Measurements from ENCODE around the gene DEPDC7. TPM values are rescaled to one million over a fixed set of nuclear protein-coding genes. Genes with fewer than 3 reads are reported as not detected.

The DEPDC7 gene
- total RNA-seq, 4 donors from 2014 or later, result 3.3 to 76.2 (median 36.9) TPM

DNA sequence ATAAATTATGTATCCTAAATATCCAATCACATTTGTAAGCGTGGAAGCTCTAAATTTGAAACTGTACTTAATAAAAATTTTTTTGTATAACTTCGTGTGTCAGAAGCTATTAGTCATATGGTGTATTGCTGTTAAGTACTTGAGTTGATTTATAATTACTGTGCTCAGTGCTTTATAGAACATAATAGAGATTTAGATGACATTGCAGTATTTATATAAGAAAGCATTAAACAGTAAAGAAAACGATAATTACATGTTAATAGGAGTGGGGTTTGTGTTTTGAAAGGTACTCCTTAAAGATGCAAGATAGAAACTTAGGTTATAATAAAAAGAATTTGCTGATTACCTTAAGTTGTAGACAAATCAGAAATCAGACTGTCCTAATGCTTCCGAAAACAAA, 17.8 kb downstream of the DEPDC7 start:
- Histone ChIP-seq H3K4me3 (no peak overlapping the region), H3K27ac (no peak overlapping the region), H3K9me3 (no peaks in the 10 kb centered on the region), H3K4me1 (no peaks in the 10 kb centered on the region), H3K27me3 (no peaks in the 10 kb centered on the region), H3K36me3 (peaks cover 0 to 4% (median 0%) of the 10 kb centered on the region in 3 donors)
- TF ChIP-seq POLR2A (IDR thresholded peaks at IDR 0.05), result no peak
- TF ChIP-seq, protein P1, sequence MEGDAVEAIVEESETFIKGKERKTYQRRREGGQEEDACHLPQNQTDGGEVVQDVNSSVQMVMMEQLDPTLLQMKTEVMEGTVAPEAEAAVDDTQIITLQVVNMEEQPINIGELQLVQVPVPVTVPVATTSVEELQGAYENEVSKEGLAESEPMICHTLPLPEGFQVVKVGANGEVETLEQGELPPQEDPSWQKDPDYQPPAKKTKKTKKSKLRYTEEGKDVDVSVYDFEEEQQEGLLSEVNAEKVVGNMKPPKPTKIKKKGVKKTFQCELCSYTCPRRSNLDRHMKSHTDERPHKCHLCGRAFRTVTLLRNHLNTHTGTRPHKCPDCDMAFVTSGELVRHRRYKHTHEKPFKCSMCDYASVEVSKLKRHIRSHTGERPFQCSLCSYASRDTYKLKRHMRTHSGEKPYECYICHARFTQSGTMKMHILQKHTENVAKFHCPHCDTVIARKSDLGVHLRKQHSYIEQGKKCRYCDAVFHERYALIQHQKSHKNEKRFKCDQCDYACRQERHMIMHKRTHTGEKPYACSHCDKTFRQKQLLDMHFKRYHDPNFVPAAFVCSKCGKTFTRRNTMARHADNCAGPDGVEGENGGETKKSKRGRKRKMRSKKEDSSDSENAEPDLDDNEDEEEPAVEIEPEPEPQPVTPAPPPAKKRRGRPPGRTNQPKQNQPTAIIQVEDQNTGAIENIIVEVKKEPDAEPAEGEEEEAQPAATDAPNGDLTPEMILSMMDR (IDR thresholded peaks at IDR 0.05), result no peak
- no peak for DNase-seq

DNA sequence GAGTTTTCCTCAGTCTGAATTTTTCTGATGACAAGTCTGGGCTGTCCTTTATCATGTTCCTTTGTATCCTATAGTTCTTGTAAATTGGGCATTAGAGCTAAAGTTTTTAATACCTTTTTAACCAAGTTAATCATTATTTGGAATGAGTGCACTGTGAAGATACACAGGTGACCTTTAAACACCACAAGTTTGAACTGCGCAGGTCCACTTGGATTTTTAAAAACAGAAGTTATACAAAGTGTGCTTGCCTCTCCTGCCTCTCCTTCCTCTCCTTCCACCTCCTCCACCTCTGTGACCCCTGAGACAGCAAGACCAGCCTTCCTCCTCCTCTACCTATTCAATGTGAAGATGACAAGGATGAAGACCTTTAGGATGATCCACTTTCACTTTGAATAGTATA, 19.3 kb downstream of the DEPDC7 start:
- DNase-seq, result no peak
- peak overlapping the region in 1 of 4 donors; percentile 19 for H3K4me3 ChIP-seq
- peaks cover 0 to 4% (median 0%) of the 10 kb centered on the region in 3 donors for H3K36me3 ChIP-seq
- no peaks in the 10 kb centered on the region for H3K27me3 ChIP-seq
- TF ChIP-seq POLR2A (IDR thresholded peaks at IDR 0.05), result no peak
- TF ChIP-seq, protein P1 (IDR thresholded peaks at IDR 0.05), result no peak
- no peaks in the 10 kb centered on the region for H3K9me3 ChIP-seq
- H3K27ac ChIP-seq, result peak overlapping the region in 2 of 4 donors; percentile 19 to 40
- no peaks in the 10 kb centered on the region for H3K4me1 ChIP-seq

DNA sequence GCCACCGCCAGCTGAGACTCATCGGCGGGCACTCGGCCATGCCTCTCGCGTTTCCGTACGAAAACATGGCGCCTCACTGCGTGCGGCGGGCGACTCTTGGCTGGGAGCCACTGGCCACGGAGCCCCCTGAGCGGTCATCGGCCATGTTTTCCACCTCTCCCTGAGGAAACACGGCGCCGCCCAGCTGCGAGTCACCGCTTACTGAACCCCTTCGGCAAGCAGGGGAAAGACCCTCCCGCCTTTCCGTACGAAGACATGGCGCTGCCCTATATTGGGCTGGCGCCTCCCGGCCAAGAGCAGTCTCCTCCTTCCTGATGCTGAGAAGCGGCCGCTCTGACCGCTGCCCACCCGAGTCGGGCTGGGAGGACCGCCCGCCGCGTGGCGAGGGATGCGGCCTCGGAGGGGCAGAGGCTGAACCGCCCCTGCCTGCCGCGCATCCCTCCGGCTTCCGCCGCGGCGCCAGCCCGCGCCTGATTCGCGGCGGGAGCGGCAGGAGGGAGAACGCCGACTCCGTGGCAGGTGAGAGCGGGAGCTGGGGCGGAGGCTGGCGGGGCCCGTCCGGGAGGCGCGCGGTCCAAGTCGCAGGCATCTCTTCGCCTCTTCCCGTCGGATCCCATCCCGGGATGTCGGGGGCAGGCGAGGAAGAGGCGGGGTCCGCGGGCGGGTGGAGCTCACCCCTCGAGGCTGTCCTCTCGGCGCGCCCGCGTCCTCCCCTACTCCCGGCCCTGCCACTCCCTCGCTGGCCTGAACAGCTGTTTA, 23.8 kb downstream of the DEPDC7 start, which contains the start of gene TCP11L1:
TCP11L1 (plus strand) TSS at position 299 of the 759 bp plus-strand sequence. CDS start 4,202 bp downstream, outside the sequence.
- no peaks in the 10 kb centered on the region for H3K27me3 ChIP-seq
- peak within 1 kb of the TSS; percentile 89 to 99 (median 92) for H3K4me3 ChIP-seq
- peak within 1 kb of the TSS; percentile 94 to 98 (median 96) for H3K27ac ChIP-seq
- TF ChIP-seq, protein P1 (IDR thresholded peaks at IDR 0.05), result peak in 1 of 6 experiments; percentile 2
- TF ChIP-seq POLR2A (IDR thresholded peaks at IDR 0.05), result peak; percentile 42 to 65
- DNase-seq, result peak; percentile 81 to 94 (median 90)
- H3K9me3 ChIP-seq, result no peaks in the 10 kb centered on the region
- peaks cover 0 to 13% (median 4%) of the 10 kb centered on the region in 4 donors for H3K4me1 ChIP-seq
- H3K36me3 ChIP-seq, result peaks cover 0 to 7% (median 0%) of the 10 kb centered on the region in 3 donors

DNA sequence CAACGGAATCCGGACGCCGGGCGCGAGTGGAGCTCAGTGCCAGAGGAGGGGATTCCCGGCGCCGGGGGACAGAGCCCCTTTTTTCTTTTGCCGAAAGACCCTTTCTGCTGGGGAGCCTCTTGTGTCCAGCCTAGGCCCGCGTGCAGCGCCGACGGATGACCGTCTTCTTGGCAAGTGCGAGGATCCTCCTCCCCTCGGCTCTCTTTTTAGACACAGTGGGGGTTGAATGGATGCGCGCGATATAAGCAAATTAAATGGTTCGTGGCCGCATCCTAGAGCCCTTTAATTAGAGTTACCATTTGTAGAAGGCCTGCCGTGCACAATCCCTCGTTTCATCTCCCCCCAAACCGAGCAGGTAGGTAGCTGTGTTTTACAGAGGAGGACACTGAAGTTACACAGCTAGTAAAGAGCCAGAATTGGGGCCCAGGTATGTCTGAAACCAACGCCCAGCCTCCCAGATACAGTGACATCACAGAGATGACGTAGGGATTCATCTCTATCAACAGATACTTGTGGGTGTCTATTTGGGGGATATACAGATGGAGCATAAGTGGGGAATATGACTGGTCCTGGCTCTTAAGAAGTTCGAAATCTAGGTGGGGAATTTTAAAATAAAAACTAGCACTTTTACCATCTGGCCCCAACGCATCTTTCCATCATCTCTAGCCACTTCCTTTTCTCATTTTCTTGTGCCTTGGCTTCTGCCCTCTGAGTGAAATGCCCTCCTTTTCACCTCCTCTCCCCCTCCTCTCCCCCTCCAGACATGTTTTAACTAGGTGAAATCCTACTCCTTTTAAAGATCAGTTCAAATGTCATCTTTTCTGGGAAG, 24.6 kb downstream of the DEPDC7 start:
- Histone ChIP-seq H3K9me3 (no peaks in the 10 kb centered on the region), H3K4me1 (peaks cover 0 to 13% (median 4%) of the 10 kb centered on the region in 4 donors), H3K36me3 (peaks cover 0 to 14% (median 0%) of the 10 kb centered on the region in 3 donors), H3K4me3 (peak overlapping the region; percentile 89 to 99 (median 92)), H3K27me3 (no peaks in the 10 kb centered on the region), H3K27ac (peak overlapping the region; percentile 94 to 98 (median 96))
- TF ChIP-seq POLR2A (IDR thresholded peaks at IDR 0.05), result no peak
- TF ChIP-seq, protein P1 (IDR thresholded peaks at IDR 0.05), result peak in 1 of 6 experiments; percentile 1
- no peak for DNase-seq

DNA sequence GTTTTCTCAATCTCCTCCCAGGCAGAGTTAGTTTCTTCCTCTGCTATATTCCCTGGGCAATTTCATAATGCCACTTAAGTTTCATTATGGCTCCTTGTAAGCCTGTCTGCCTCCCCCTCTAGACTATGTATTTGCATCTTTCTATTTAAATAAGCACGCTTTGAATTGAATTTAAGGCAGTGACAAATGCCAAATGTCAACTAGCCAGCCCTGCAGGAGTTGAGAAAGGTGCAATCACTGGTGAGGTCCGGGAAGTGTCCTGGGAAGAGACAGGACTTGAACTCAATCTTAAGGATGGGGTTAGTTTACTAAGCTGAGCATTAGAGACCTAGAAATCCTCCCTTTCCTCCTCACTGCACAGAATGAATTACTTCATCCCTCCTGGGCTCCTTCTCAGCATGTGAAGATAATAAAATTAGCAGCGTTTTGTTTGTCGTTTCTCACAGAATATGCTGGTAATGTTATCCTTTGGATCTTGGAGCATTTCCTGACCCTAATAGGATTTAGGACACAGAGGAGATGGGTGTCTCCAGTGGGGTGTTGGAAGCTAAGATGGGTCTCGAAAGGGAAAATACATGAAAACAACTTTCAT, 25.3 kb downstream of the DEPDC7 start:
- peak overlapping the region in 1 of 4 donors; percentile 94 for H3K27ac ChIP-seq
- H3K4me3 ChIP-seq, result peak overlapping the region in 3 of 4 donors; percentile 89 to 99 (median 93)
- no peaks in the 10 kb centered on the region for H3K27me3 ChIP-seq
- peaks cover 0 to 16% (median 4%) of the 10 kb centered on the region in 4 donors for H3K4me1 ChIP-seq
- H3K36me3 ChIP-seq, result peaks cover 0 to 14% (median 0%) of the 10 kb centered on the region in 3 donors
- no peaks in the 10 kb centered on the region for H3K9me3 ChIP-seq
- TF ChIP-seq, protein P1 (IDR thresholded peaks at IDR 0.05), result no peak
- no peak for TF ChIP-seq POLR2A (IDR thresholded peaks at IDR 0.05)
- no peak for DNase-seq
